CD14-positive monocyte (primary cell): ENCODE data around the gene UTP4. TPM values are rescaled to one million over a fixed set of nuclear protein-coding genes. Genes with fewer than 3 reads are reported as not detected.

Experiments
- DNase-seq, 3 donors: peaks; one replicate each; pipeline ENCODE4 v3.0.0-alpha.2; 2011 to 2022
- H2AFZ ChIP-seq: 2 replicates; pipeline ENCODE4 v1.6.0; 2012; ENCODE audit warnings: mild to moderate bottlenecking, low read depth, low read length, inconsistent platforms; ENCODE audit not compliant: insufficient read depth, poor library complexity, severe bottlenecking
- H3K27ac ChIP-seq, 2 donors: 1 replicate in 1 of 2; 2 replicates in 1 of 2; pipeline ENCODE4 v1.5.1; 2012 to 2013; ENCODE audit warnings: low read length in 2 of 2, control low read depth in 1 of 2, inconsistent platforms in 1 of 2, low read depth in 1 of 2, mild to moderate bottlenecking in 1 of 2
- H3K27me3 ChIP-seq, 2 donors: one replicate each; pipeline versions ENCODE4 v1.6.0 to v1.6.1; 2011 to 2013; ENCODE audit warnings: low read length in 2 of 2; ENCODE audit not compliant: control insufficient read depth in 2 of 2, insufficient read depth in 2 of 2
- H3K36me3 ChIP-seq, 2 donors: replicated peaks in 1 of 2; 1 replicate in 1 of 2; 2 replicates in 1 of 2; pipeline versions ENCODE4 v1.5.1 to v1.6.1; 2012 to 2013; ENCODE audit warnings: low read length in 2 of 2, control low read depth in 1 of 2, inconsistent platforms in 1 of 2, mild to moderate bottlenecking in 1 of 2; ENCODE audit not compliant: insufficient read depth in 2 of 2, control insufficient read depth in 1 of 2
- H3K4me1 ChIP-seq, 2 donors: 1 replicate in 1 of 2; 2 replicates in 1 of 2; pipeline versions ENCODE4 v1.5.1 to v1.6.1; 2012 to 2013; ENCODE audit warnings: low read length in 2 of 2, control low read depth in 1 of 2, inconsistent platforms in 1 of 2, mild to moderate bottlenecking in 1 of 2, moderate library complexity in 1 of 2; ENCODE audit not compliant: insufficient read depth in 2 of 2, control insufficient read depth in 1 of 2
- H3K4me2 ChIP-seq: replicated peaks from 2 replicates; pipeline ENCODE3; 2012; ENCODE audit warnings: low read length, moderate library complexity, mild to moderate bottlenecking; ENCODE audit not compliant: poor library complexity, severe bottlenecking; ENCODE audit errors: extremely low read depth
- H3K4me3 ChIP-seq, 3 experiments: fragments of 200-600 bp in 1 of 3; sonication (generic) in 1 of 3; replicated peaks in 1 of 3; 1 replicate in 2 of 3; 2 replicates in 1 of 3; pipeline ENCODE4 v1.5.1; 2011 to 2013; ENCODE audit warnings: low read length in 3 of 3, mild to moderate bottlenecking in 3 of 3, control low read depth in 2 of 3, low read depth in 2 of 3, inconsistent platforms in 1 of 3, moderate library complexity in 1 of 3
- H3K79me2 ChIP-seq: 2 replicates; pipeline ENCODE4 v1.6.0; 2012; ENCODE audit warnings: mild to moderate bottlenecking, control low read depth, inconsistent platforms, low read length, moderate library complexity; ENCODE audit not compliant: insufficient read depth
- H3K9ac ChIP-seq: 2 replicates; pipeline ENCODE4 v1.6.0; 2017; ENCODE audit warnings: low read length, mild to moderate bottlenecking; ENCODE audit not compliant: insufficient read depth, poor library complexity, severe bottlenecking
- H3K9me3 ChIP-seq, 2 donors: replicated peaks in 1 of 2; 1 replicate in 1 of 2; 2 replicates in 1 of 2; pipeline versions ENCODE4 v1.5.1 to v1.6.1; 2012 to 2013; ENCODE audit warnings: low read length in 2 of 2, control low read depth in 1 of 2; ENCODE audit not compliant: control insufficient read depth in 1 of 2, insufficient read depth in 1 of 2
- H4K20me1 ChIP-seq: 2 replicates; pipeline ENCODE4 v1.6.0; 2012; ENCODE audit warnings: mild to moderate bottlenecking, low read length, control low read depth, moderate library complexity; ENCODE audit not compliant: insufficient read depth
- H3K27ac Mint-ChIP-seq, 7 donors: one replicate each; pipeline ENCODE4 v1.8.0; 2020; ENCODE audit warnings: mild to moderate bottlenecking in 7 of 7, mixed read lengths in 7 of 7, moderate library complexity in 6 of 7, inconsistent platforms in 2 of 7
- H3K27me3 Mint-ChIP-seq, 3 donors: one replicate each; pipeline ENCODE4 v1.8.0; 2021 to 2022; ENCODE audit warnings: low read depth in 3 of 3, mild to moderate bottlenecking in 3 of 3, mixed read lengths in 3 of 3, moderate library complexity in 3 of 3, inconsistent platforms in 1 of 3
- H3K36me3 Mint-ChIP-seq, 2 donors: one replicate each; pipeline ENCODE4 v1.8.0; 2020; ENCODE audit warnings: mixed read lengths in 2 of 2, inconsistent platforms in 1 of 2, mild to moderate bottlenecking in 1 of 2
- H3K4me1 Mint-ChIP-seq: one replicate; pipeline ENCODE4 v1.8.0; 2020; ENCODE audit warnings: mild to moderate bottlenecking, mixed read lengths
- H3K4me3 Mint-ChIP-seq, 2 donors: one replicate each; pipeline ENCODE4 v1.8.0; 2020; ENCODE audit warnings: mild to moderate bottlenecking in 2 of 2, mixed read lengths in 2 of 2, moderate library complexity in 1 of 2
- H3K9me3 Mint-ChIP-seq, 7 donors: one replicate each; pipeline ENCODE4 v1.8.0; 2020 to 2022; ENCODE audit warnings: mixed read lengths in 7 of 7, mild to moderate bottlenecking in 6 of 7, moderate library complexity in 6 of 7, inconsistent platforms in 2 of 7
- intact Hi-C, 2 donors: fragments of 100-400 bp; cut with micrococcal nuclease; formaldehyde crosslinking; loops; one replicate each; pipeline versions ENCODE4 v1.15.0 to v1.15.1; 2023
- polyA plus RNA-seq, 3 donors: library from polyadenylated mRNA; depleted of rRNA in 1 of 3; unstranded in 2 of 3; stranded (reverse) in 1 of 3; fragments of 300-500 nt in 2 of 3; fragments of >200 nt in 1 of 3; fragmentation: Illumina TruSeq in 2 of 3; gene quantifications; 1 replicate in 2 of 3; 2 replicates in 1 of 3; pipeline ENCODE4 v1.2.3, GENCODE V29; 2012 to 2021
- TF ChIP-seq, protein P1 (sequence below): fragments of 200-600 bp; IDR thresholded peaks from one replicate; pipeline ENCODE4 v1.8.0; 2022; ENCODE audit warnings: antibody characterized with exemption, mild to moderate bottlenecking

The UTP4 gene
- polyA plus RNA-seq, 3 donors: 15.3 to 27.8 (median 19.6) TPM

DNA sequence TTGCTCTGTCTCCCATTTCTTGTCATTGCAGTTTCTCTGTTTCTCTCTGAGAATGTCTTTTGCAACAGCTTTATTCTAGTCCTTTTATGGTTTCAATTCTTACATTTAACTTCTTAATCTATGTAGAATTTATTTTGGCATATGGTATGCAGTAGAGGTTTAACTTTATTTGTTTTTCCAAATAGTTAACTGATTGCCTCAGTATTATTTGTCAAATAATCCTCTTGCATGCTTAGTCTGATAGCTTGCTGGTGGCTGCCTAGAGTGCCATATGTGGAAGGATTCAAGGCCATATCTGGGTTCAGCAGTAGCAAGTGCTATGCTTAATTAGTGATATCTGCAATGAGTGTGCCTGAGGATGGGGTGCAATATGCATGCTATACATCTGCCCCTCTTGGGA is 61.4 kb downstream of the UTP4 start:
- intact Hi-C loops: no loop called here
- peaks cover 67% of the 10 kb centered on the region for H4K20me1 ChIP-seq
- H3K4me1 ChIP-seq: peaks cover 11 to 12% of the 10 kb centered on the region in 2 donors

DNA sequence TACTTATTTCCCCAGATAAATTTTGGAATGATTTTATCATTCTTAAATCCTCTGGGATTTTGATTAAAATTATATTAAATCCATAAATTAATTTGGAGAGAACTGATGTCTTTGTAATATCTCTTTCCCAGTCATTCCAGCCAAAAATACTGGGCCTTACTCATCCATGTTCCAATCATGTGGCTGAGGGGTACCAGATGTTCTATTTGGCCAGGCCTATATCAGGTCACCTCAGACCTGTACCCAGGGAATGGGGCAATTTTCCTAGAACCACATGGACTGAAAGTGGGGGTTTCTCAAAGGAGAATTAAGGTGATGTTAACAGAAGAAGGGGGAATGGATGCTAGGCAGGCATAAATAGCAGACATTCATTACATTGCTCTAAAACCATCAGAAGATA is 62.0 kb downstream of the UTP4 start:
- Histone ChIP-seq H3K4me3 (no peak overlapping the region), H3K27me3 (peaks cover 13 to 16% of the 10 kb centered on the region in 2 donors), H3K79me2 (no peaks in the 10 kb centered on the region), H3K27ac (no peak overlapping the region), H3K9ac (no peak overlapping the region), H3K4me2 (no peak overlapping the region), H2AFZ (no peak overlapping the region), H4K20me1 (peaks cover 64% of the 10 kb centered on the region), H3K4me1 (peaks cover 11 to 12% of the 10 kb centered on the region in 2 donors), H3K36me3 (no peaks in the 10 kb centered on the region), H3K9me3 (no peaks in the 10 kb centered on the region)
- peaks cover 0 to 3% (median 0%) of the 10 kb centered on the region in 7 donors for H3K9me3 Mint-ChIP-seq
- intact Hi-C loops: no loop called here
- H3K27ac Mint-ChIP-seq: no peak overlapping the region
- H3K4me1 Mint-ChIP-seq: peaks cover 15% of the 10 kb centered on the region
- no peaks in the 10 kb centered on the region for H3K36me3 Mint-ChIP-seq
- DNase-seq: no peak
- peaks cover 12 to 54% (median 19%) of the 10 kb centered on the region in 3 donors for H3K27me3 Mint-ChIP-seq
- TF ChIP-seq, protein P1, sequence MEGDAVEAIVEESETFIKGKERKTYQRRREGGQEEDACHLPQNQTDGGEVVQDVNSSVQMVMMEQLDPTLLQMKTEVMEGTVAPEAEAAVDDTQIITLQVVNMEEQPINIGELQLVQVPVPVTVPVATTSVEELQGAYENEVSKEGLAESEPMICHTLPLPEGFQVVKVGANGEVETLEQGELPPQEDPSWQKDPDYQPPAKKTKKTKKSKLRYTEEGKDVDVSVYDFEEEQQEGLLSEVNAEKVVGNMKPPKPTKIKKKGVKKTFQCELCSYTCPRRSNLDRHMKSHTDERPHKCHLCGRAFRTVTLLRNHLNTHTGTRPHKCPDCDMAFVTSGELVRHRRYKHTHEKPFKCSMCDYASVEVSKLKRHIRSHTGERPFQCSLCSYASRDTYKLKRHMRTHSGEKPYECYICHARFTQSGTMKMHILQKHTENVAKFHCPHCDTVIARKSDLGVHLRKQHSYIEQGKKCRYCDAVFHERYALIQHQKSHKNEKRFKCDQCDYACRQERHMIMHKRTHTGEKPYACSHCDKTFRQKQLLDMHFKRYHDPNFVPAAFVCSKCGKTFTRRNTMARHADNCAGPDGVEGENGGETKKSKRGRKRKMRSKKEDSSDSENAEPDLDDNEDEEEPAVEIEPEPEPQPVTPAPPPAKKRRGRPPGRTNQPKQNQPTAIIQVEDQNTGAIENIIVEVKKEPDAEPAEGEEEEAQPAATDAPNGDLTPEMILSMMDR: no peak
- peak overlapping the region in 1 of 2 donors; percentile 36 for H3K4me3 Mint-ChIP-seq

More for the DNA sequence above, 61.4 kb downstream of the UTP4 start:
- Mint-ChIP-seq H3K4me3 (peak overlapping the region in 1 of 2 donors; percentile 11), H3K27me3 (peaks cover 19 to 58% (median 25%) of the 10 kb centered on the region in 3 donors), H3K36me3 (peaks cover 0 to under 1% of the 10 kb centered on the region in 2 donors), H3K27ac (no peak overlapping the region), H3K9me3 (peaks cover 0 to 7% (median 0%) of the 10 kb centered on the region in 7 donors), H3K4me1 (peaks cover 13% of the 10 kb centered on the region)
- Histone ChIP-seq H3K9me3 (no peaks in the 10 kb centered on the region), H3K36me3 (no peaks in the 10 kb centered on the region), H2AFZ (no peak overlapping the region), H3K27ac (no peak overlapping the region), H3K4me3 (no peak overlapping the region), H3K4me2 (no peak overlapping the region), H3K27me3 (peaks cover 19 to 22% of the 10 kb centered on the region in 2 donors), H3K79me2 (no peaks in the 10 kb centered on the region), H3K9ac (no peak overlapping the region)
- TF ChIP-seq, protein P1: no peak
- DNase-seq: no peak
